ENCODE results near the gene HRH1. TPM values are rescaled to one million over a fixed set of nuclear protein-coding genes. Genes with fewer than 3 reads are reported as not detected.

HRH1 gene
- polyA plus RNA-seq, 1 donor, result 2.0 TPM

Other genes with a start within 250 kb of the HRH1 start
- gene SLC6A1, start 161.7 kb upstream of the HRH1 start, polyA plus RNA-seq (ENCODE audit: insufficient read length), result 1.7 TPM
- 27.8 TPM for gene ATG7, start 117.9 kb downstream of the HRH1 start, polyA plus RNA-seq (ENCODE audit: insufficient read length)

Measured in left kidney (tissue), 1 donor.